ENCODE measurements around the gene HOXB4. TPM values are rescaled to one million over a fixed set of nuclear protein-coding genes. Genes with fewer than 3 reads are reported as not detected.

HOXB4 gene
- total RNA-seq, 2 experiments from 2014 or later, result 1.7 to 2.0 TPM

DNA sequence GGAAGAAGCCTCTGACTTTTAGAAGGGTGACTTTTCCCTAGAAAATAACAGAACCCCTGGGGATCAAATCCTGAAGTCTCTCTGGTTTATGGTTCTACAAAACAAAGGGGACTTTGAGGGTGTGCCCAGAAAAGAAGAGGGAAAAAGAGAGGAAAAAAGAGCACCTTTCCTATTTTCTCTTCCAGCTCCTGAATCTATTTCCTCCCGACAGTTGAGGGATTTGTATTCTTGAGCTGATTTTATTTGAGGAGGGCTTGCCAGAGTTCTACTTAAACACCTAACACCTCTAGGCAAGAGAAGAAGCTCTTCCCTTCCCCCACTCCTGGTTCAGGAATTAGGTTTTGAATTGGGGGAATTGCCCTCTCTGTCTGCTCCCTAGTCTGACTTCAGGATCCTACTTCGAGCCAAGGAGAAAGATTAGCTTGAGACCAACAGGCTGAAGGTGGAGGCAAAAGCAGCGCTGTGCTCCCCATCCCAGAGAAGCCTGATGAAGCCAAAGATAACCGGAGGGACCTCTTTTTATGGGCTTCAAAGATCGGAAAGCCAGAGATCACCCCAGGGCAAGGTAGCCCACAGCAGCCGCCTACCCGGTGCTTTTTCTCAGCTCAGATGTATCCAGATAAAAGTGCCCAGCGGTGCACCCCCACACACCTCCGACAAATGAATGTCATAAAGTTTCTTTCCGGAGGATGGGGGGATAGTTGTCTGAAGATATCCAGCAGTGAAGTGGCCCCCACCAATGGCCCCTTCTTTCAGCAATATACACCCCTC is 11.1 kb upstream of the HOXB4 start:
- H3K36me3 Mint-ChIP-seq (ENCODE audit: low read depth), result no peaks in the 10 kb centered on the region
- ChIA-PET POLR2A (interaction anchor here (0.8 kb wide), 2 partner anchors 180 to 268 kb away, joined by 3 read pairs; no protein-coding TSS in a partner anchor), CTCF (interaction anchor here (0.7 to 2.9 kb wide), 12 partner anchors 24 to 326 kb away, joined by 3 to 17 read pairs (median 3); no protein-coding TSS in a partner anchor)
- ATAC-seq (no peak), DNase-seq (no peak)
- no peaks in the 10 kb centered on the region for H3K9me3 Mint-ChIP-seq
- H3K27ac Mint-ChIP-seq, result no peak overlapping the region
- no peak overlapping the region for H3K4me3 Mint-ChIP-seq
- intact Hi-C loops (cut with micrococcal nuclease), result no loop called here
- TF ChIP-seq, protein P1, sequence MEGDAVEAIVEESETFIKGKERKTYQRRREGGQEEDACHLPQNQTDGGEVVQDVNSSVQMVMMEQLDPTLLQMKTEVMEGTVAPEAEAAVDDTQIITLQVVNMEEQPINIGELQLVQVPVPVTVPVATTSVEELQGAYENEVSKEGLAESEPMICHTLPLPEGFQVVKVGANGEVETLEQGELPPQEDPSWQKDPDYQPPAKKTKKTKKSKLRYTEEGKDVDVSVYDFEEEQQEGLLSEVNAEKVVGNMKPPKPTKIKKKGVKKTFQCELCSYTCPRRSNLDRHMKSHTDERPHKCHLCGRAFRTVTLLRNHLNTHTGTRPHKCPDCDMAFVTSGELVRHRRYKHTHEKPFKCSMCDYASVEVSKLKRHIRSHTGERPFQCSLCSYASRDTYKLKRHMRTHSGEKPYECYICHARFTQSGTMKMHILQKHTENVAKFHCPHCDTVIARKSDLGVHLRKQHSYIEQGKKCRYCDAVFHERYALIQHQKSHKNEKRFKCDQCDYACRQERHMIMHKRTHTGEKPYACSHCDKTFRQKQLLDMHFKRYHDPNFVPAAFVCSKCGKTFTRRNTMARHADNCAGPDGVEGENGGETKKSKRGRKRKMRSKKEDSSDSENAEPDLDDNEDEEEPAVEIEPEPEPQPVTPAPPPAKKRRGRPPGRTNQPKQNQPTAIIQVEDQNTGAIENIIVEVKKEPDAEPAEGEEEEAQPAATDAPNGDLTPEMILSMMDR (IDR thresholded peaks at IDR 0.05), result no peak
- peaks cover 84% of the 10 kb centered on the region for H3K27me3 Mint-ChIP-seq
- H3K4me1 Mint-ChIP-seq (ENCODE audit: low read depth), result peaks cover 30% of the 10 kb centered on the region

GRCh38 chr17:48588528-48588927 is 10.4 kb upstream of the HOXB4 start:
- Mint-ChIP-seq H3K9me3 (no peaks in the 10 kb centered on the region), H3K4me1 (ENCODE audit: low read depth) (peaks cover 27% of the 10 kb centered on the region), H3K27me3 (peaks cover 85% of the 10 kb centered on the region), H3K27ac (no peak overlapping the region), H3K36me3 (ENCODE audit: low read depth) (no peaks in the 10 kb centered on the region), H3K4me3 (no peak overlapping the region)
- DNase-seq (no peak), ATAC-seq (no peak)
- ChIA-PET CTCF (interaction anchor here (0.7 to 2.9 kb wide), 18 partner anchors 7 to 325 kb away, joined by 3 to 17 read pairs (median 3); no protein-coding TSS in a partner anchor), POLR2A (interaction anchor here (0.6 to 1.4 kb wide), 2 partner anchors 97 to 185 kb away, joined by 3 to 4 read pairs; no protein-coding TSS in a partner anchor)
- intact Hi-C loops (cut with micrococcal nuclease), result no loop called here
- TF ChIP-seq, protein P1 (IDR thresholded peaks at IDR 0.05), result no peak

DNA sequence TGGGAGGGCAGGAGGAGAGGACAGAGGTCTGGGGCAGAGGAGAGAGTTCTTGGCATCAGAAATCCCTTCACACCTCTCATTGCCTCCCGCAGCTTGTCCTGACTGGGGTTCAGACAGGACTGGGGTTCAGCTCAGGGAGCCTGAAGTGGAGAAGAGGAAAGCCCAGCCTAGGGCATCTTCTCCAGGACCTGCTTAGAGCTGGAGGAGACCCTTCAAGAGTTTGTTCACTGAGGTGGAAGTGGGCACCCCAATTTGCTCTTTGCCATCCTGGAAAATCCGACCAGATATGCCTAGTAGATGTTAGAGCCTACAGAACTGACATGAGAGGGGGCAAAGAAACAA is 9.9 kb upstream of the HOXB4 start:
- intact Hi-C loops (cut with micrococcal nuclease), result no loop called here
- no peak overlapping the region for H3K4me3 Mint-ChIP-seq
- CTCF ChIA-PET, result interaction anchor here (0.7 to 2.9 kb wide), 19 partner anchors 8 to 508 kb away, joined by 3 to 17 read pairs (median 4); no protein-coding TSS in a partner anchor
- no peak overlapping the region for H3K27ac Mint-ChIP-seq
- TF ChIP-seq, protein P1 (IDR thresholded peaks at IDR 0.05), result no peak
- H3K4me1 Mint-ChIP-seq (ENCODE audit: low read depth), result peaks cover 24% of the 10 kb centered on the region
- no peak for ATAC-seq
- no peaks in the 10 kb centered on the region for H3K9me3 Mint-ChIP-seq
- POLR2A ChIA-PET, result interaction anchor here (1.0 to 1.4 kb wide), 3 partner anchors 9 to 96 kb away, joined by 3 to 4 read pairs (median 4); partner anchors contain the start of gene HOXB4
- H3K27me3 Mint-ChIP-seq, result peaks cover 86% of the 10 kb centered on the region
- no peak for DNase-seq
- no peaks in the 10 kb centered on the region for H3K36me3 Mint-ChIP-seq (ENCODE audit: low read depth)

- Mint-ChIP-seq H3K36me3 (ENCODE audit: low read depth) (no peaks in the 10 kb centered on the region), H3K27ac (no peak overlapping the region), H3K4me3 (no peak overlapping the region), H3K9me3 (no peaks in the 10 kb centered on the region), H3K27me3 (peaks cover 86% of the 10 kb centered on the region), H3K4me1 (ENCODE audit: low read depth) (peaks cover 24% of the 10 kb centered on the region)
- ATAC-seq, result no peak
- ChIA-PET POLR2A (interaction anchor here (0.8 to 1.4 kb wide), 6 partner anchors 9 to 355 kb away, joined by 3 to 4 read pairs (median 3); partner anchors contain the start of gene HOXB4), CTCF (interaction anchor here (0.7 to 2.9 kb wide), 19 partner anchors 8 to 507 kb away, joined by 3 to 17 read pairs (median 4); no protein-coding TSS in a partner anchor)
- intact Hi-C loops (cut with micrococcal nuclease), result no loop called here
- DNase-seq, result no peak
- TF ChIP-seq, protein P1 (IDR thresholded peaks at IDR 0.05), result no peak
Observed at GRCh38 chr17:48587276-48588073, 9.3 kb upstream of the HOXB4 start.

Data from activated CD8-positive, alpha-beta T cell treated with anti-CD3 and anti-CD28 coated beads for 36 hours (primary cell).